ENCODE results near the gene SMIM27.
"Not testable (repeated sequence)": the region's sequence is repeated elsewhere in the genome, so short reads cannot be mapped to it uniquely, and the experiment has no call there.

Gene SMIM27

GRCh38 chr9:32552172-32552872 is at the start of gene SMIM27, which contains the start of gene TOPORS:
SMIM27 (plus strand) TSS chr9:32552327; CDS start chr9:32552435, 108 bp downstream.
TOPORS (minus strand) TSS chr9:32552586; CDS start chr9:32552436, 150 bp downstream.
- peak; percentile 41 for FAIRE-seq

GRCh38 chr9:32502464-32502863 is 49.7 kb upstream of the SMIM27 start:
- FAIRE-seq = no peak

GRCh38 chr9:32503008-32503407 is 49.1 kb upstream of the SMIM27 start:
- FAIRE-seq = no peak

DNA sequence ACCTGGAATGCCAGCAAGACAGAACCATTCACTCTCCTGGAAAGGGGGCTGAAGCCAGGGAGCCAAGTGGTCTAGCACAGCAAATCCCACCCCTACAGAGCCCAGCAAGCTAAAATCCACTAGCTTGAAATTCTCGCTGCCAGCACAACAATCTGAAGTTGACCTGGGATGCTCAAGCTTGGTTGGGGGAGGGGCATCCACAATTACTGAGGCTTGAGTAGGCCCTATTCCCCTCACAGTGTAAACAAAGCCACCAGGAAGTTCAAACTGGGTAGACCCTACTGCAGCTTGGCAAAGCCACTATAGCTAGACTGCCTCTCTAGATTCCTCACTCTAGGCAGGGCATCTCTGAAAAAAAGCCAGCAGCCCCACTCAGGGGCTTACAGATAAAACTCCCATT is 43.4 kb upstream of the SMIM27 start:
- FAIRE-seq = no peak

DNA sequence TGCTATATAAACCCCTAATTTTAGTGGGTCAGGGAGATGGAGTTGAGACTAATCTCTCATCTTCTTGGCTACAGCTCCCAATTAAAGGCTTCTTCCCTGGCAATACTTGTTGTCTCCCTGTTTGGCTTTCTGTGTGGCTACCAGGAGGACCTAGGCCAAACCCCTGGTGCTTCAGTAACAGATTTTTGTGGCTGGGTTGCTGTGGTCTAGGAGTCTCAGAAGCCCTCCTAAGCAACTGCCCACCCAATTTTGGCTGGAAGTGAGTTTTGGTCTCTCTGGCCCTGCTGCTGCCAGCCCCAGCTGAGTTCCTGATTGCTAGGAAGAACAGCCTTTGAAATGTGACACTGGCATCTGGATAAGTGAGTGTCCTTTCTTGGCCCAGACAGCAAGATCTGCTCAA is 35.9 kb upstream of the SMIM27 start:
- no peak for FAIRE-seq

GRCh38 chr9:32518276-32518675 is 33.9 kb upstream of the SMIM27 start:
- FAIRE-seq = no peak

DNA sequence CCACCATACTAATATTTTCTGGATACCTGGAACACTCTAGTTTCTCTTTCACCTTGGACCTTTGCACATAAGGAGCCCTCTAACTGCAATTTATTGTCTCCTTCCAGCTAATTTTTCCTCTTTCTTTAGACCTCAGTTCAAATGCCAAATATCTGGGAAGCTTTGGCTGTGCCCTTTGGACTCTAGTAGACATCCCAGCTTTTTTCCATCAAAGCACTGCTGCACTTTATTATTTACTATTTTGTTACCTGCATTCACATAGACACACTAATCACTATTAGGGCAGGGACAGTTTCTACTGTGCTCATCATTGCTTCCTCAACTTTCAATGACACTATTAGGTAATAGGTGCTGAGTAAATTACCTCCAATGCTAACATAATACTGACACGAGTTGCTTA is 28.2 kb upstream of the SMIM27 start:
- FAIRE-seq = no peak

- FAIRE-seq = not testable (repeated sequence)
Observed at GRCh38 chr9:32524558-32524891, 27.6 kb upstream of the SMIM27 start.

DNA sequence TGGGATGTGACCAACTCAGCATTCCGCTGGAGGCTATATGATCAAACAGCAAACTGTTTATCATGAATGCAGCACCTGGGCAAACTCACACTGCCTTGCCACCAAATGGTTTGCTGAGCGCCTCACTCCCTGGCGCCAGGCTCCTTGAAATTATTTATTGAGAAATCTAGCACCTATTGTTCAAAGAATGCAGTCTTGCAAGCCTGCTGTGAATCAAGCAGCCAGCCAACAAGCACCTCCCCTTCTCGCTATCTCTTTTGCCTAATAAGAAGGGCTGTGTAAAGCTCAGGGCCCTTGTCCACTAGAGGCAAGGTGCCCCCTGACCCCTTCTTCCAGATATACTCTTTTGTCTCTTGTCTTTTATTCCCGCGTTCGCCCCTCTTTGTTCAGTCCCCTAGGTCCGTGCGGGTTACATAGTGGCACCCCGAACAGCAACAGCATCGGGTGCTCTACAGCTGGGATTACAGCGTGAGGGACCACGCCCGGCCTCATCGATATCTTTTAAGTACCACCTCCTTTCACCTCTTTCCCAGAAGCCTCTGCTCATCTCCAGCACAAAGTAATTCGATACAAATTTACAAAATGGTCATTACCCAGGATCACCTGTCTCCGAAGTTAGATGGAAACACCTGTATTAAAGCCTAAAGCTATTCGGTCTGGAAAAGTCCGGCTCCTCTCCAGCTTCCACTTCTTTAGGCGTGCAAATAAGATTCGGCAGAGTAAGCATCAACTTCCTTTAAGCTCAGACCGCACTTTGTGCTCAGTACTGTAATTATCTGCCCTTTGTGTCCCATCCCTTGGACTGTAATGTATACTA is 27.0 kb upstream of the SMIM27 start:
- FAIRE-seq = no peak

- FAIRE-seq = no peak
Observed at GRCh38 chr9:32525709-32526030, 26.5 kb upstream of the SMIM27 start.

GRCh38 chr9:32526041-32526706 is 26.0 kb upstream of the SMIM27 start, which contains the start of gene RIGI:
RIGI (minus strand) TSS chr9:32526196; CDS start chr9:32526166, 30 bp downstream.
- peak; percentile 97 for FAIRE-seq

- no peak for FAIRE-seq
Observed at GRCh38 chr9:32526707-32527048, 25.4 kb upstream of the SMIM27 start.

DNA sequence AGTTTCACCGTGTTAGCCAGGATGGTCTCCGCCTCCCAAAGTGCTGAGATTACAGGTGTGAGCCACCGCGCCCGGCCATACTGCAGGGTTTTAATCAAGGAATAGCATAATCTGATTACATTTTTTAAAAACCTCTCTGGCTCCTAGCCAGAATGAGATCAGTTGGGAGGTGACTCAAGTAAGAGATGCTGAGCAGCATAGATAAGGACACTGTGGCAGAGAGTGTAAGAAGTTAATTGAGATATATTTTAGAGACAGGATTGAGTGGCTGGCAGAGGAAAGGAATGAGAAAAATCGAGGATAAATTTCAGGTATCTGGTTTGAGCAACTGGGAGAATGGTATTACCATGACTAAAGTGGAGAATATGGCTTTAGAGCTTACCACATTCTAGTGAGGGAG is 18.8 kb upstream of the SMIM27 start:
- no peak for FAIRE-seq

DNA sequence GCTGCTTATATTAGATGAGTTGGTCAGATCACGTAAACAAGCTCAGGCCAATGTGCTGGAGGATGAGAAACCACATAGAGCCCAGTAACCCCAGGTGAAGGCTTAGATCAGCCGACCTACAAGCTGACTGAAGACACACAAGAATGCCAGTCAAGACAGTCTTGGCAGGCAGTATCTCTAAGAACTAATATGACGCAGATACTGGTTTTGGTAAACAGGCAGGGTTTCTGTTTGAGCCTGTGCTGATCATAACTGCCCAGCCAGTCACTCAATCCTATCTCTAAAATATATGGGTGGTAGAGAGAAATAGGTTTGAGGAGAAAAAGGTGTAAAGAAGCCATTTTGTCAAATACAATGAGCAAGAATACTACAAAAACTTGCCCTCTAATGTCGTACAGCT is 18.3 kb upstream of the SMIM27 start:
- FAIRE-seq = no peak

DNA sequence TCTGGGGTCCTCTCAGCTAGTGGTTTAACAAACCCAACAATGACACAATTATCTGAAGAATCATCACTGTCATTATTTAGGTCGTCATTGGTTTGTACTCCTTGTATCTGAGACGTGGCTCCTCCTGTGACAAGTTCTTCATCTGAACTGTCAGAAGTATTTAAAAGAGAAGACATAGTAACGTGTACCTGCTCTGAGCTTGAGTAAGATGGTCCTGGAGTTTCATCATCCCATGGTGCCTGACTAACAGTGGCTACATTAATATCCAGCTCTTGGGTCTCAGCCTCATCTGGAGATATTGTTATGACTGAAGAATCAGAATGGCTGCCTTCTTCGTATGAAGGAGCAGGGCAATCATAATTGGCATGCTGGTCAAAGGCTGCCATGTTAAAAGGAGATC is 9.1 kb upstream of the SMIM27 start:
- FAIRE-seq = no peak

- FAIRE-seq = no peak
Observed at GRCh38 chr9:32545884-32546283, 6.2 kb upstream of the SMIM27 start.

DNA sequence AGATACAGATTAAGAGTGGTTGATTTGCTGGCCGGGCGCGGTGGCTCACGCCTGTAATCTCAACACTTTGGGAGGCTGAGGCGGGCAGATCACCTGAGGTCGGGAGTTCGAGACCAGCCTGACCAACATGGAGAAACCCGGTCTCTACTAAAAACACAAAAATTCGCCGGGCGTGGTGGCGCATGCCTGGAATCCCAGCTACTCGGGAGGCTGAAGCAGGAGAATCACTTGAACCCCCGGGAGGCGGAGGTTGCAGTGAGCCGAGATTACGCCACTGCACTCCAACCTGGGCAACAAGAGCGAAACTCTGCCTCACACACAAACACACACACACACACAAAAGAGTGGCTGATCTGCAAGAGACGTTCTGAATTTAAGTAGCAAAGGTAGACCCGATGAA is 3.9 kb upstream of the SMIM27 start:
- not testable (repeated sequence) for FAIRE-seq

GRCh38 chr9:32550150-32550561 is 2.0 kb upstream of the SMIM27 start:
- no peak for FAIRE-seq

GRCh38 chr9:32550562-32551275 is 1.4 kb upstream of the SMIM27 start:
- no peak for FAIRE-seq

DNA sequence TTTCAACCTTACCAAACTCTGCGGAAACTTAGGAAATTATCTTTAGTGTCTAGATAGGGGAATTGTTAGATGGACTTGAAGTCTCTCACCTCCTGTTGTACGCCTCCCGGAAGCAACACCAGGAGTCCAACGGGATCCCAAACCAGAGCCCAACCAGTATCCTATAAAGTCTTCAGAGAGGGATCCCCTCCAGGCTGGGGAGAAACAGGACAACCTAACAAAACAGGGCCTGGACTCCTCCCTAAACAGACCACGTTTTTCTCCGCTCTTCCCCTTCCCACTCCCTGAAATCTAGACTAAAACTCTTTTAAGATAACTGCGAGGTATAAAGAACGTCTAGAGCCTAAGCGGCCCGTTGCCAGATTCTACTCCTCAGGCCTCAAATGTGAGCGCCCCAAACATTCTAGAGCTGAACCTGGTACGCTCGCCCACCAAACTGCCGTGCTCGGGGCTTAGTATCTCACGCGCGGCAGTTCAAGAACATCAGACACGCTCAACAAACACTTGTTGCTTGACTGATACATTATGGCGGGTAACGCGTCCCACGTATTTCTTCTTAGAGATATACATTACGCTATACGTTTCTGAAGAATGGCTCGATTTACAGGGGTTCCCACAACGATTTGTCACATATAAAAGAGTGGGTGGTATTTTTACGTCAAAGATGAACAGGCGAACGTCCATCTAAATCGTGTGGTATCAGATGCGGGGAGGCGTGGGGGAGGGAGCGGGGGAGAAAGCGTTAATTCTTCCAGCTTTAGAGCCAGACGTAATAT is 663 bp upstream of the SMIM27 start:
- no peak for FAIRE-seq

GRCh38 chr9:32554107-32554506 is 2.0 kb downstream of the SMIM27 start:
- no peak for FAIRE-seq

DNA sequence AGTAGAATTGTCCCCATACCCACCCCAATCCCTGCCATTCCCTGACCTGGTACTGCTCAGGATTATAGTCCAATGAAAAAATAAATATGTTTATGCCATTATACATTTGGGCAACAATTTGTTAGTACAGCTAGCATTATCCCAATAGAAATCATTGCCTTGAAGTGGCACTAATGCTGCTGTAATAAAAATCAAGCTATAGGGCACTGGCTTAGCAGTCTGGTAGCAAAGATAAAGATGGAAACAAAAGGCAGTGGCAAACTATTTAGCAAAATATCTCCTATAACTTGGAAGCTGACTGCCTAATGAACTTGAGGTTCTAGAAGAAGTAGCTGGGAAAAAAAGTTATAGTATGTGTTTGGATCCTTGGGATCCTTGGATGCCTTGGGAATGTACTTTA is 2.5 kb downstream of the SMIM27 start:
- FAIRE-seq = no peak
